HL-60 (cell line): ENCODE measurements around the gene CTBP2.

Source experiments
- GABPA ChIP-seq: IDR thresholded peaks from 2 replicates; pipeline ENCODE4 v1.6.1; 2012; ENCODE audit warnings: low read depth
- TF ChIP-seq, protein P1 (sequence below): IDR thresholded peaks from one replicate; pipeline ENCODE4 v1.5.1; 2011; ENCODE audit warnings: low read length, control low read depth, inconsistent platforms; ENCODE audit not compliant: insufficient read depth
- TF ChIP-seq, protein P2 (sequence below): IDR thresholded peaks from 2 replicates; pipeline ENCODE4 v1.6.1; 2012; ENCODE audit warnings: low read depth; ENCODE audit not compliant: insufficient replicate concordance

- TF ChIP-seq, protein P1, sequence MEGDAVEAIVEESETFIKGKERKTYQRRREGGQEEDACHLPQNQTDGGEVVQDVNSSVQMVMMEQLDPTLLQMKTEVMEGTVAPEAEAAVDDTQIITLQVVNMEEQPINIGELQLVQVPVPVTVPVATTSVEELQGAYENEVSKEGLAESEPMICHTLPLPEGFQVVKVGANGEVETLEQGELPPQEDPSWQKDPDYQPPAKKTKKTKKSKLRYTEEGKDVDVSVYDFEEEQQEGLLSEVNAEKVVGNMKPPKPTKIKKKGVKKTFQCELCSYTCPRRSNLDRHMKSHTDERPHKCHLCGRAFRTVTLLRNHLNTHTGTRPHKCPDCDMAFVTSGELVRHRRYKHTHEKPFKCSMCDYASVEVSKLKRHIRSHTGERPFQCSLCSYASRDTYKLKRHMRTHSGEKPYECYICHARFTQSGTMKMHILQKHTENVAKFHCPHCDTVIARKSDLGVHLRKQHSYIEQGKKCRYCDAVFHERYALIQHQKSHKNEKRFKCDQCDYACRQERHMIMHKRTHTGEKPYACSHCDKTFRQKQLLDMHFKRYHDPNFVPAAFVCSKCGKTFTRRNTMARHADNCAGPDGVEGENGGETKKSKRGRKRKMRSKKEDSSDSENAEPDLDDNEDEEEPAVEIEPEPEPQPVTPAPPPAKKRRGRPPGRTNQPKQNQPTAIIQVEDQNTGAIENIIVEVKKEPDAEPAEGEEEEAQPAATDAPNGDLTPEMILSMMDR, result no peak
- TF ChIP-seq, protein P2, sequence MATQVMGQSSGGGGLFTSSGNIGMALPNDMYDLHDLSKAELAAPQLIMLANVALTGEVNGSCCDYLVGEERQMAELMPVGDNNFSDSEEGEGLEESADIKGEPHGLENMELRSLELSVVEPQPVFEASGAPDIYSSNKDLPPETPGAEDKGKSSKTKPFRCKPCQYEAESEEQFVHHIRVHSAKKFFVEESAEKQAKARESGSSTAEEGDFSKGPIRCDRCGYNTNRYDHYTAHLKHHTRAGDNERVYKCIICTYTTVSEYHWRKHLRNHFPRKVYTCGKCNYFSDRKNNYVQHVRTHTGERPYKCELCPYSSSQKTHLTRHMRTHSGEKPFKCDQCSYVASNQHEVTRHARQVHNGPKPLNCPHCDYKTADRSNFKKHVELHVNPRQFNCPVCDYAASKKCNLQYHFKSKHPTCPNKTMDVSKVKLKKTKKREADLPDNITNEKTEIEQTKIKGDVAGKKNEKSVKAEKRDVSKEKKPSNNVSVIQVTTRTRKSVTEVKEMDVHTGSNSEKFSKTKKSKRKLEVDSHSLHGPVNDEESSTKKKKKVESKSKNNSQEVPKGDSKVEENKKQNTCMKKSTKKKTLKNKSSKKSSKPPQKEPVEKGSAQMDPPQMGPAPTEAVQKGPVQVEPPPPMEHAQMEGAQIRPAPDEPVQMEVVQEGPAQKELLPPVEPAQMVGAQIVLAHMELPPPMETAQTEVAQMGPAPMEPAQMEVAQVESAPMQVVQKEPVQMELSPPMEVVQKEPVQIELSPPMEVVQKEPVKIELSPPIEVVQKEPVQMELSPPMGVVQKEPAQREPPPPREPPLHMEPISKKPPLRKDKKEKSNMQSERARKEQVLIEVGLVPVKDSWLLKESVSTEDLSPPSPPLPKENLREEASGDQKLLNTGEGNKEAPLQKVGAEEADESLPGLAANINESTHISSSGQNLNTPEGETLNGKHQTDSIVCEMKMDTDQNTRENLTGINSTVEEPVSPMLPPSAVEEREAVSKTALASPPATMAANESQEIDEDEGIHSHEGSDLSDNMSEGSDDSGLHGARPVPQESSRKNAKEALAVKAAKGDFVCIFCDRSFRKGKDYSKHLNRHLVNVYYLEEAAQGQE, result no peak
- TF ChIP-seq GABPA, result no peak
These were observed 13.4 kb downstream of the CTBP2 start for GRCh38 chr10:125146791-125147579.
